IPS-NIHi11 (cell line): ENCODE data around the gene BSN.
"Not testable (repeated sequence)": the region's sequence is repeated elsewhere in the genome, so short reads cannot be mapped to it uniquely, and the experiment has no call there.

Source experiments
- DNase-seq: peaks from one replicate; pipeline ENCODE4 v3.0.0; 2012; ENCODE audit warnings: mixed read lengths, low spot score

BSN gene

DNA sequence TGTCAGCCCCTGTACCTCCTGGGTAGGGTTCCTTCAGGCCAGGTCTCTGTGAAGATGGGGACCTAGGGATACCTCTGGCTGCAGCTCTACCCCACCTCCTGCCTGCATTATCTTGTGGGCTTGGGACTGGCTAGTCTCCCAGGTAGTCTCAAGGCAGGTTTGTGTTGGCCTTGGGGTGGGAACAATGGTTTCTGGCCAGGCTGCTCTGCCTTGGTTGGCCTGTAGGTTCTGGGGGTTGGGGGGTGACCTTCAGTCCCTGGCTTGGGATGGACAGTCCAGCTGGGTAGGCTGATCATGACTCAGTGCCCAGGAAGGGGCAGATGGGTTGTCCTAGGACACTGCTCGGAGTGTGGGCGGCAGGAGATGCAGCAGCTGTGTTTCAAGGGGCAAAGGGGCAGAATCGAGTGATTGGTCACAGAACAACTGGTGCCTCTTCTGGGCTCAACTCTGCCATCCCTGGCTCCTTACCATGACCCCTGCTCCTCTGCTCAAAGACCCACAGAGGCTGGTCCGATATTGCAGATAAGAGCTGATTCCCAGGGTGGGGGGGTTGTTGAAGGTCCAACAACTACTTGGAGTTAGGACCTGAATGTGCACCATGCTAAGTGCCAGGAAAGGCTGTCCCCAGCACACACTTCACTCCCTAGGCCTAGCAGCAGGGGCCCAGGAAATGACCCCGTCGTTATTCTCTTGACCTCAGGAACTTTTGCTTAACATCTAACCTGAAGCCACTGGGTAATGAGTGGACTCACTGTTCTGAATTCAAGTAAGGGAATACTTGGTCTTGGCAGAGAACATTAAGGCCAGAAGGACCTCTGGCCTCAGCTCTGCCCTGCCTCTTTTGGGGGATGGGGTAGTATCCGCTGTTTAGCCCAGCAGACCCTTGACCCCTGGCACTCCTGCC lies 18.1 kb upstream of the BSN start:
- DNase-seq, result no peak

DNA sequence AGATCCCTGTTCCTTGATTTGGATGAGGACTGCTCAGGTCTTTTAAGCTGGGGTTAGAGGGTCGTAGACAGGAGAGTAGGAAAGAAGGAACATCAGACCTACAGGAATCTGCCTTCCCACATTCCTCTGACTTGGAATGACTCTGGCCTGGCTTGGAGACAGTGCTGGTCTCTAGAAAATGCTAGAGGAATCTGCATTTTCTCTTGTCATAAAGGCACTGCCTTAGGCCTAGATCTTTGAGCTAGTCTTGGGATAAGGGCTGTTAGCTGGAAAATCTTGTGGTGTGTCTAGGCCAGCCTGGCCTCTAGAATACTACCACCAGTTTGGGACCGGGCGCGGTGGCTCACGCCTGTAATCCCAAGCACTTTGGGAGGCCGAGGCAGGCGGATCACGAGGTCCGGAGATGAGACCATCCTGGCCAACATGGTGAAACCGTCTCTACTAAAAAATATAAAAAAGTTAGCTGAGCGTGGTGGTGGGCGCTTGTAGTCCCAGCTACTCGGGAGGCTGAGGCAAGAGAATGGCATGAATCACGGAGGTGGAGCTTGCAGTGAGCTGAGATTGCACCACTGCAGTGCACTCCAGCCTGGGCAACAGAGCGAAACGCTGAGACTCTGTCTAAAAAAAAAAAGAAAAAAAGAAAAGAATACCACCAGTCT lies 17.3 kb upstream of the BSN start:
- no peak for DNase-seq

DNA sequence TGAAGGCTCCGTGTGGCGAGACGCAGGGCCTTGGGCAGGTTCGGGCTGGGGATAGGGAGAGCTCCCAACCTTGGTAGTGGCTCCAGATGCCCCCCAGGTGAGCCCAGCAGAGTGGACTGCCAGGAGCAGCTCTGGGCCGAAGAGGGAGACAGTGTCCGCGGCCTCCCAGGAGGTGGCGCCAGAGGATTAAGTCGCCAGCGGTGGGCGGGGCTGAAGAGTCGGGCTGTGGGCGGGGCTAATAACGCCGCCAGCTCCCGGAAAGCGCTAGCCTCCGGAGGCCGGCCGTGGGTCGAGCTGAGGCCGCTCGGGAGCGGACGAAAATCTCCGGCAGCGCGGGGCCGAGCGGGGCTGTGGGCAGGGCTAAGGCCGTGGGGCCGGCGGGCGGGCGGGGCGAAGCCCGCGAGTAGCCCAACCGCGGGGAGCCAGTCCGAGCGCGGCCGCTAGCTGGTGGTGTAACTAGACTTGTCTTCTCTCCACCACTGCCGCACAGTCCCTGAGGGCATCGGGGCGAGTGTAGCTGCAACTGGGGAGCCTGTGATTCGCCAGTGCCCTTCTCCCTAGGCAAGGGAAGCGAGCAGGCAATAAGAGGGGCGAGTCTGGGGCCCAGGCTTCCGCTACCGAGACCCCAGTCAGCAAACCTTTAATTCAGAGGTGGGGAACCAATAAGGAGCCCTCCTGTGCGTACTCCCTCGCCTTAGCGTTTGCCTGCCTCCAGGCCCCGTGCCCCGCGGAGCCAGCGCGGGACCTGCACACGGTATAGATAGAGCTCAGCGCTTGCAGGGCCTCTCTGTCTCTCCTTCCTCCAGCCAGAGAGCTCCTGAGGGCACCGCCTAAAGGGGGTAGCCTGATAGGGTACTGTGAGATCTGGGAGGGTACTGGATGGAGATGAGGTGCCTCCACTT lies 14.4 kb upstream of the BSN start:
- peak; percentile 93 for DNase-seq

DNA sequence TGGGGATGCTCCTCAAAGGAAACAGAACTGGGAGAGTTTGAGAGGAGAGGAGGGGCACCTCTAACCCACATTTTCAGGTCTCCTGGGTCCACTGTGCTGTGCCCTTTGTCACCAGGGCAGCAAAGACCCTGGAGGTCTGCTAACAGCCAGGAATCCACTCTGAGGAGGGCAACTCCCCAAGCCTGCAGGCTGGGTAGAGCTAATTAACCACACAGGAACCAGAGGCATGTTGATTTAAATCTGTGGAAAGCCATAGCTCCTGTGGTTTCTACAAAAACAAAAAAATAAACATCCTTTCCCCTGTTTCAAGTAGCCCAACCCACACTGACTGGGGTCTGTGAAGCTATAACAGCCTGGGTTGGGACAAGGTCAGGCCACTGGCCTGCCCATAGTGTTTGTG lies 2.2 kb upstream of the BSN start:
- no peak for DNase-seq

DNA sequence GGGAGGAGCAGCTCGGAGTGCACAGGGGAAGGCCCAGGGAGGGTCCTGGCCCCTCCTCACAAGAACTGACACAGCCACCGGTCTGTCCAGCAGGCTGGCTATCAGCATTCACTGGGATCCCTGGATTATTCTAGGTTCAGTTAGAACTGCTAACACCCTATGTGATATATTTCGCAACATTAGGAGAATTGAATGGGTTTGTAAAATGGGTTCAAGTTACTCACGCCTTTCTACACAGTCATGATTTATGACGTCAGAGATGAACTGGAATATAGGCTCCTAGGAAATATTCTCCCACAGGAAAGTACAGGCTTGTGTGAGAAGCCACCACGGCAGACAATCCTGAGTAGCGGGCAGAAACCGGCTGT lies 969 bp upstream of the BSN start:
- DNase-seq, result no peak

DNA sequence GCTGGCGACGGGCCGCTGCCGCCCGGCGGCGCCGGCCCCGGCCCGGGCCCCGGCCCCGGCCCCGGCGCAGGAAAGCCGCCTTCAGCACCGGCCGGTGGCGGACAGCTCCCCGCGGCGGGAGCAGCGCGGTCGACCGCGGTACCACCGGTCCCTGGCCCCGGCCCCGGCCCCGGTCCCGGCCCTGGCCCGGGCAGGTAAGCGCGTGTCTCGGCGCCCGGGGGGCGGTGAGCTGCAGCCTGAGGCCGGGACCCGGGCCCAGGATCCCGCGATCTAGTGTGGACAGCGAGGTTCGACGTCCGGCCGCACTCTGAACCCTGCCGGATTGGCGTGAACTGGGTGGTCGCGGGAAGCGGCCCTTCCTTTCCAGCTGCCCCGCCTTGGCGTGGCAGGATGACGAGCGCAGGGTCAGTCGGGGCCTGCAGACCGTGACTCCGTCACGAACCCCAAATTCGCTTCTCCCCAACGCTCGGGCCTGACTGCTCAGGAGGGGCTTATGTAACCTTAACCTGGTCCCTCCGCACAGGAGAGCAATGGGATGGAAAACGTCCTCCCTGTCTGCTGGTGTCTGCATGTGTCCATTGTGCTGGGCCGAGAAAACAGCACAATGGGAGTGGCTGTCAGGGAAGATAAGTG lies 472 bp downstream of the BSN start:
- peak; percentile 91 for DNase-seq

DNA sequence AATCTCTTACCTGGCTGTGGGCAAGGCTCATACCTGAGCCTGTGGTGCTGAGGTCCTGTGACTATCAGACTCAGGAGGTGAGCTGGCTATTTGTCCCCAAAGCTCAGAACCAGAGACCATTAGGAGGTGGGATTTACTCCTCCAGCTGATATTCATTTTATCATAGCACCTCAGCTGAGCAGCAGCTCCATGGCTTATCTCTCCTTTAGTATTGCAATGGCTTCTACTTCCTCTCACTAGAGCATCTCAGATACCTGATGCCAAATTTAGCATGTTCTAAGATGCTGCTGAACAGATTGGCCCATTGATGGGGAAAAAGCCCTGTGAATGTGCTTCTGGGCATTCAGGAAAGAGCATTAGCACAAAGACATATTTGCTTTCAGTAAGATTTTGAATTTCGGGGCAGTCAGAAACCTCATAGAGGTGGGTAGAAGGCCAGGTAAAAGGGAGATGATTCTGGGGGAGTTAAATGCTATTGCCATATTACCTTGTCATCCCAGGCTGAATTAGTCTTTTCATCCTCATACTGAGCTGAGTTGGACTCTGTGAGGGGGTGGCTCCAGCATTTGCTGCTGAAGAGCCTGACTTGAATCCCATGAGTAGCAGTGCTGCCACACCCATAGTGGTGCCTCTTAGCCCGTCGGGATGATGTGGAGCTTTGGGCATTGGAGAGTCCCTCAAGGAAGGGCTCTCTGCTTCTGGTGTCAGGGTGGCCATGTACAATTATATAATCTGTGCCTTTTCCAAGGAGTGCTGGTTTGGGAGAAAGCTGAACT lies 2.4 kb downstream of the BSN start:
- no peak for DNase-seq

DNA sequence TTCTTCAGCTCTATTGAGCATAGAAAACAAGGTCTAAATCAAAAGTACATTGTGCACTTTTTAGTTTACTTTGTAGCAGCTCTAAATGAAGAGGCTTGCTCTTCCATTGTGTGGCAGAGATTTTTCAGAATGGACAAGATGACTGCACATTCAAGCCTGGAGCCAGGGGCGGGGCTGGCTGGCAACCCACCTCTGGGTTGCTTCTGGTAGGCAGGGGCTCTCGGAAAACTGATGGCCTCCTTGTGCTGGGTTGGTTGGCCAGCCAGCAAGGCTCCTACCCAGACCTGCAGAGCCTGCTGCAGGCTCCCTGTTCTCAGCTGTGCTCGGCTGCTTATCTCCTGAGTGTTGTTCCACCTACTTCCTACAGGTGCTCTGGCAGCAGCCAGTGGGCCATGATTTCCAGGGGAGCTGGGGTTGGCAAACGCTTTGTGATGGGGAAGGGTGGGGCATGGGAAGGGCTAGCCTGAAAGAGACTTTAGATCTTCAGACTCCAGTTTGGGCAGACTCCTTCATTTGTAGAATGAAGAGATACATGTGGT lies 8.8 kb downstream of the BSN start:
- peak; percentile 63 for DNase-seq

DNA sequence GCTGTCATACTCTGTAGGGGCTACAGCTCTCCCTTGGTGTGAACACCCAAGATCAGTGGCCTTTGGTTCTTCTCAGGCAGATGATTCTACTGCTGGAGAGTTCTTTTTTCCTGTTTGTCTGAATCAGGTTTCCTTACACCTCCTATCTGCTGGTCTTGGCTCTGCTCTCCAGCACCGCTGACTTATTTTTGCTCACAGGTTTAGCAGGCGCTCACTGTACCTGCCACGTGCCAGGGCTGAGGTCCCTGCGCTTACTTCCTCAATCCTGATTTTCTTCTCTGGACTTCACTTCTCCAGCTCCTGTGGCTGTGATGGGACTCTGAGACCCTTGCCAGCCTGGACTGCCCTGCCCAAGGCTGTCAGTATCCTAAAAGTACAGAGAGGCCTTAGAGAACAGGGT lies 9.5 kb downstream of the BSN start:
- no peak for DNase-seq

DNA sequence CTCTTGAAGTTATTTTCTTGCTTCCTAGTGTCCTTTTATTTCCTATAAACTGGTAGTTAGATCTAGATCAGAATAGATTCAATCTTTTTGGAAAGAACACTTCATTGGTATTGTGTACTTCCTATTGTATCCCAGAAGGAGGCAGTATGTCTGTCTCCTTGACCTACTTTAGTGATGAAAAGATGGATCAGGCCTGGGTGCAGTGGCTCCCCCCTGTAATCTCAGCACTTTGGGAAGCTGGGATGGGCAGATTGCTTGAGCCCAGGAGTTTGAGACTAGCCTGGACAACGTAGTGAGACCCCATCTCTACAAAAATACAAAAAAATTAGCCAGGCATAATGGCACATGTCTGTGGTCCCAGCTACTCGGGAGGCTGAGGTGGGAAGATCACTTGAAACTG lies 12.0 kb downstream of the BSN start:
- DNase-seq, result peak; percentile 56

DNA sequence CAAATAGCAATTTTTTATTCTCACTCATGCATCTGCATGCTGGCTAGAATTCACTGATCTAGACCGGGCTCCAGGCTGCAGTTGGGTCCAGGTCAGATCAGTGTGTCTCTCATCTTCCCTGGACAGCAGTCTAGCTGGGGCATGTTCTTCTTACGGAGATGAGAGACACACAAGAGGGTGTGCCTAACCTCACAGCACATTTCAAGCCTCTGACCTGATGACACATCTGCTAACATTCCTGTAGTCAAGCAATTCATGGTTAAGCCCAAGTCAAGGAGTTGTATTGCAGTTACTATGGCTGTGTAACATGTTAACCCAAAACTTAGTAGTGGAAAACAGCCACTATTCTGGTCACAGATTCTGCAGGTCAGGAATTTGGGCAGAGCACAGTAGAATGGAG lies 13.1 kb downstream of the BSN start:
- DNase-seq, result no peak

DNA sequence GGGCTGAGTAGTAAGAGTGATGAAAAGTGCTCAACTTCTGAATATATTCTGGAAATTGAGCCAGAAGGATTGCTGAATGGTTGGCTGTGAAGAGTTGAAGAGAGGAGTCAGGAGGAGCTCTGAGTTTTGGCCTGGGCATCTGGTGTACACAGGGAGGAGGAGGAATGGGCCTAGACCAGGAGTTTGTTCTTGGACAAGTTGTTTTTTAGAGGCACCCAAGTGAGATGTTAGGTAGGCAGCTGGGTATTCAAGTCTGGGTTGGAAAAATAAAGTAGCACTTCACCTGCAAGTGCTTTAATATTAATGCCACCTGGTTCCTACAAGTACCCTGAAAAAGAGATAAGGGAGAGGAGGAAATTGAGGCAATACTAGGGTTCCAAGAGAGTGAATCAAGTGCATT lies 14.7 kb downstream of the BSN start:
- DNase-seq, result no peak

DNA sequence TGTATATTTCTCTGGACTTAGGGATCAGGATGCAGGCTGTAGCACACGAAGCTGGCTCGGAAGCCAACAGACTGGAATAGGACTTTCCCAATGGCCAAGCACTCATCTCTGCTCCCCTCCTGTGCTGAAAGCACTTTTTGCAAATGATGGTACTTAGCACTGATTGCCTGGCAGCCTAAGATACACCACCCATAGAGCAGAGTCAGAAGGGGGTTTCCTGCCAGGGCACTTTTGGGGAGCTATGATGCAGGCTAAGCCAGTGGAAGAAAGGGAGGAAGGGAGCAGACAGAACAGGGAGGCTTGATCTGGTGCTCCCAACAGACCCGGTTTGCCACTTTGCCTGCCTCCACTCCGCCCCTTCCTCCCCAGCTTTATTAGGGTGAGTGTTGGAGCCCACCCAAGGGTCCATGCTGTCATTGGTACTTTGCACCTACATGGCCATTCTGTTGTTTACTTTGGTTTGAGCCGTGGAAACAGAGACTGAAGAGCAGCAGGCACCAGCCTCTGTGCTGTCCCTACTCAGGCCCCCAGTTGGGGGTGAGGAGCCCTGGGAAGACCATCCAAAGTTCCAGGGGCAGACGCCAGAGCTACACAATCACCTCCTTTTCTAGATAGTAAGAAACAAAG lies 15.9 kb downstream of the BSN start:
- no peak for DNase-seq

DNA sequence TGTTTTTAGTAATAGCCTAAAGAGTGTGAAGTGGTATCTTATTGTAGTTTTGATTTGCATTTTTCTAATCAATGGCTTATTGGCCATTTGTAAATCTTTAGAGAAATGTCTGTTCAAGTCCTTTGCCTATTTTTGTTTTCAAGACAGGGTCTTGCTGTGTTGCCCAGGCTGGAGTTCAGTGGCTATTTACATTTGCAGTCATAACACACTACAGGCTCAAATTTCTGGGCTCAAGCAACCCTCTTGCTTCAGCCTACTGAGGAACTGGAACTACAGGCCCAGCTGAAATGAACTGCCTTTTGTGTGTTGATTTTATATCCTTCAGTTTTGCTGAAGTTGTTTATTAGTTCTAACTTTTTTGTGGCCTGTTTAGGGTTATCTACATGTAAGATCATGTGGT lies 27.9 kb downstream of the BSN start:
- DNase-seq, result no peak

DNA sequence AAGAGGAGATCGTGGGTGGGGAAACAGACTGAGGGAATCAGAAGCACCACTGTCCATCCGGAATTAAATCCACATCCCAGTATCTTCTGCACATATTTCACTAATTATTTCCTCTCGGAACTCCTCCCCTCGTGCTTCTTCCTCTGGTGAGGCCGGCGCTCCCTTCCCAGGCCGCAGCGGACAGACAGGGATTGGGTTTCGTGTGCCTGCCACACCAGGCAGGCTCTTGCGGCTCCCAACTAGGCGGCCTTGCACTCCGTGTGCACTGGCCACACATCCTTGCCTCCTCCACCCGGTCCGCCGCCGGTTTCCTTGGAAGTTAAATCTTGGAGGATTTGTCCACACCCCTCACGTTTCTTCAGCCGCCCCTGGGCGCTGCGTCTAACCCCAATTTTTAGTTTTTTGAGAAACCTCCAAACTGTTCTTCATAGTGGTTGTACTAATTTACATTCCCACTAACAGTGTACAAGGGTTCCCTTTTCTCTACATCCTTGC lies 31.0 kb downstream of the BSN start:
- DNase-seq, result not testable (repeated sequence)

DNA sequence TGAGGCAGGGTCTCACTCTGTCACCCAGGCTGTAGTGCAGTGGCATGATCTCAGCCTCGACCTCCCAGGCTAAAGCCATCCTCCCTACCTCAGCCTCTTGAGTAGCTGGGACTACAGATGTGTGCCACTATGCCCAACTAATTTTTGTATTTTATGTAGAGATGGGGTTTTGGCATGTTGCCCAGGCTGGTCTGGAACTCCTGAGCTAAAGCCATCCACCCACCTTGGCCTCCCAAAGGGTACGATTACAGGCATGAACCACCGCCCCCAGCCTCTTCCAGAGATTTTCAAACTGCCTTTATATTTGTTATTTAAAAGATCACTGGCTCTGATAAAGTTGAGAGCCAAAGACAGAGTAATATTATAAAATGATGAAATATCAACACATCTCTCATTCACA lies 37.3 kb downstream of the BSN start:
- DNase-seq, result no peak

DNA sequence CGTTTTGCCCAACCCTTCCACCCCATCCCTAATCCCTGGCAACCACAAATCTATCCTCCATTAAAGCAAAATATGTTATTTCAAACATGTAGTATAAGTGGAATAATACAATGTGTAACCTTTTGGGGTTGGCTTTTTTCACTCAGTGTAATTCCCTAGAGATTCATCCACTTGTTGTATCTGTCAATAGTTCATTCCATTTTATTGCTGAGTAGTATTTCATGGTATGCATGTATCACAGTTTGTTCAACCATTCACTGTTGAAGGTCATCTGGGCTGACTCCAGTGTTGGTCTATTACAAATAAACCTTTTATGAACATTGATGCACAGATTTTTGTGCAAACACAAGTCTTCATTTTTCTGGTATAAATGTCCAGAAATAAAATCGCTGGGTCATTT lies 38.8 kb downstream of the BSN start:
- no peak for DNase-seq

DNA sequence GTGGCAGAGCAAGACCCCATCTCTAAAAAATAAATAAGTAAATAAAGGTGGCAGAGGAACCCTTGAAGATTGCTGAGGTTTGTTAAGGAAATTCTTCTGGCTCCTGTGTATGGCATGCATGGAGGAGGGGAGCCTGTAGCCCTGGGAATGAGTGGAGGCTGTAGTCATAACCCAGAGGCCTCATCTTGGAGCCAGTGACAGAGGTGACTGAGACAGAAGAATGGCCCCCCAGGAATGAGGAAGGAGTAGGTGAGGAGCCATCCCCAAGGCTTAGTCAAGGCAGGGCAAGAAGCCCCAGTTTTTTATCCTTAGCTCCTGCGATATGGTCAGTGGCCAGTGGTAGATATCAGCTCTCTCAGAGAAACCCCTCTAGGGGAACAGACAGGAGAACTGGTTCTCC lies 46.5 kb downstream of the BSN start:
- no peak for DNase-seq

DNA sequence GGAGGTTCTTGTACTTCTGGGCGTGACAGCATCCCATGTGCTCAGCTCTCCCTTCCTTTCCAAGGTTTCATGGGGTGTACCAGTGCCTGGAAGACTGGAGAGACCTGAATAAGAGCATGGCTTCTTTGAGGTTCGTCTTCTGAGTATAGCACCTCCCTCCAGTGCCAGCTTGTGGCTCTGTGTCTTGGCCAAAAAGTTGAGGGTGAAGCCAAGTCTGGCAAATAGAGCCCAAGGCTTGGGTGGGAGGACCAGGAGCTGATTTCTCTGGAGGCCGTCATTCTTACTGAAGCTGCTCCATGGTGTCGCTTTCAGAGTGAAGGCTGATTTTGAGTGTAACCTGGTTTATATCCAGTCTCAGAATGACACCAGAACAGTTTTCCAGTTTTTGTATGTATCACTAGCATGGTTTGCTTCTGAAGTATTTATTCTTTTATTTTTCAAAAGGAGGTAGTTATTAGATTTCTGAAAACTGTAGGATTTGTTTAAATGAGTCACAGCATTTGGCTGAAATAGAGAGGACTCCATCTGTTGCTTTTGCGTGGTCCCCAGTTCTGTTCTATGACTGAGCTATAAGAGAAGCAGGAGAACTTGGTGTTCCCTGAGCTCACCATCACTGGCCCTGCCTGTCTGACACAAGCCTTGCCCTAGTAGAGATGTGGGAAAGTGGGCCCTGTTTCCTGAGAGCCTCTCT lies 47.2 kb downstream of the BSN start:
- no peak for DNase-seq

DNA sequence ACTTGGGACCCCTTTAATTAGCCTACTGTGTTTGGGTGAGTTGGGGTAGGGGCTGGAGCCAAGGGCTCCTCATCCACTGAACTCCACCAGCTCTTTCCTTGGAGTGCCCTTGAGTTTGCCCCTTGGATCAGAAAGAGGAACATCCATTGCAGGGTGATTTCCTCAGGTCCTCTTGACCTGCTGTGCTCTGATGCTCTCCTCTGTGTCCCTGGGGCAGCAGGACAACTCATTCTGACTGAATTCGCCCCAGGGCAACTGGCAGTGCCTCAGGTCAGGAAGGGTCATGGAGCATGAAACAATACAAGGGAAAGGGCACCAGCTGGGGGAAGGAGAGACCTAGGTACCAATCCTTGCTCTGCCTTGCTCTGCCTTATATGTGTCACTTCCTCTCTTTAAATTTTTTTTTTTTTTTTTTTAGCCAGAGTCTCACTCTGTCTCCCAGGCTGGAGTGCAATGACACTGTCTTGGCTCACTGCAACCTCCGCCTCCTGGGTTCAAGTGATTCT lies 47.8 kb downstream of the BSN start:
- DNase-seq, result no peak
